Measurements from ENCODE around the gene SH2D3C.
"Not testable (repeated sequence)": the region's sequence is repeated elsewhere in the genome, so short reads cannot be mapped to it uniquely, and the experiment has no call there.

SH2D3C gene

GRCh38 chr9:127768698-127769097 is 9.8 kb downstream of the SH2D3C start:
- Histone ChIP-seq H3K4me1 (ENCODE audit: control insufficient read depth, insufficient read depth, low read length) (peaks cover 5% of the 10 kb centered on the region), H3K36me3 (ENCODE audit: insufficient read depth, low read length) (no peaks in the 10 kb centered on the region), H3K9ac (ENCODE audit: low read depth, low read length) (no peak overlapping the region), H3K4me2 (ENCODE audit: low read length) (no peak overlapping the region), H3K4me3 (ENCODE audit: low read length) (no peak overlapping the region), H3K9me3 (replicated peaks; ENCODE audit: low read length) (no peaks in the 10 kb centered on the region), H3K27me3 (ENCODE audit: control insufficient read depth, insufficient read depth, low read length) (peaks cover 24% of the 10 kb centered on the region)

GRCh38 chr9:127767909-127768331 is 10.5 kb downstream of the SH2D3C start:
- Histone ChIP-seq H3K4me1 (ENCODE audit: control insufficient read depth, insufficient read depth, low read length) (peaks cover 5% of the 10 kb centered on the region), H3K4me2 (ENCODE audit: low read length) (no peak overlapping the region), H3K36me3 (ENCODE audit: insufficient read depth, low read length) (no peaks in the 10 kb centered on the region), H3K9ac (ENCODE audit: low read depth, low read length) (no peak overlapping the region), H3K27me3 (ENCODE audit: control insufficient read depth, insufficient read depth, low read length) (peaks cover 26% of the 10 kb centered on the region), H3K9me3 (replicated peaks; ENCODE audit: low read length) (no peaks in the 10 kb centered on the region), H3K4me3 (ENCODE audit: low read length) (no peak overlapping the region)

DNA sequence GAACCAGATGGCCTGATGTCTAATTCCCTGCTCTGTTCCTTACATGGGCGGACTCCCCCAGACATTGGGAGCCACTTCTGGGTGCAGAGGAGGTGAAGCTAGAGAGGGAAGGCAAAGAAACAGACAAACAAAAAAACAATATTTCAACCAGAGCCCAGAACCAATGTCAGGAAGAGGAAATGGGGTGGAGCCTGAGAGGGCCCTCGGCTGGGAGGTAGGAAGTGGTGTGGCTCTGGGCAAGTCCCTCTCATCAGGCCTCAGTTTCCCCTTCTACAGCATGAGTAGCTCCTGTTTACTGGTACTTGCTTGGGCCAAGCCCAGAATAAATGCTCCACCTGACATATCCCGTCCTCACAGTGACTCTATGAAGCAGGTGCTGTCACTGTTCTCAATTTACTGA is 11.1 kb downstream of the SH2D3C start:
- H3K9me3 ChIP-seq (replicated peaks; ENCODE audit: low read length) = no peaks in the 10 kb centered on the region
- peaks cover 26% of the 10 kb centered on the region for H3K27me3 ChIP-seq (ENCODE audit: control insufficient read depth, insufficient read depth, low read length)
- no peaks in the 10 kb centered on the region for H3K36me3 ChIP-seq (ENCODE audit: insufficient read depth, low read length)
- H3K4me2 ChIP-seq (ENCODE audit: low read length) = no peak overlapping the region
- no peak overlapping the region for H3K9ac ChIP-seq (ENCODE audit: low read depth, low read length)
- H3K4me3 ChIP-seq (ENCODE audit: low read length) = no peak overlapping the region
- peaks cover 5% of the 10 kb centered on the region for H3K4me1 ChIP-seq (ENCODE audit: control insufficient read depth, insufficient read depth, low read length)

- Histone ChIP-seq H3K4me2 (ENCODE audit: low read length) (no peak overlapping the region), H3K9ac (ENCODE audit: low read depth, low read length) (no peak overlapping the region), H3K27me3 (ENCODE audit: control insufficient read depth, insufficient read depth, low read length) (peaks cover 39% of the 10 kb centered on the region), H3K36me3 (ENCODE audit: insufficient read depth, low read length) (no peaks in the 10 kb centered on the region), H3K9me3 (replicated peaks; ENCODE audit: low read length) (no peaks in the 10 kb centered on the region), H3K4me3 (ENCODE audit: low read length) (no peak overlapping the region), H3K4me1 (ENCODE audit: control insufficient read depth, insufficient read depth, low read length) (no peaks in the 10 kb centered on the region)
Observed at GRCh38 chr9:127765418-127765817, 13.0 kb downstream of the SH2D3C start.

DNA sequence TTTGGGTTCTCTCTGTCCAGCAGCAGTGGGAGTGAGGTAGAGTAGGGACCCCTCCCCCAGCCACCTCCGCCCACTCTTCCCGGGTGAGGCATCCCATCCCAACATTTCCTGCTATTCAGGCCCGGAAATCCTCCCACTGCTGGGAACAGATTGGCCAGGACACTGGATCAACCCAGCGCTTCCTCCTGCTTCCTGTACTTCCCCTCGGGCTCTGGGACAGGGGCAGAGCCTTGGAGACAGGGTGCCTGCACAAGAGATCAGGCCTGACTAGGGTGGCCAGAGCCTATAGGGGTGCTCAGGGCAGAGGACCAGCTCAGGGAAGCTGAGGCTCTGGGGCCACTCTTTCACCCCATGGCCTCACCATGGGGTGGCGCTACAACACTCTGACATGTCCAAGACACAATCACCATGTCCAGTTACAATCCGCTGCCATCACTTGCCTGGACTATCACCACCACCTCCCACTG is 14.5 kb downstream of the SH2D3C start:
- H3K4me1 ChIP-seq (ENCODE audit: control insufficient read depth, insufficient read depth, low read length) = no peaks in the 10 kb centered on the region
- H3K27me3 ChIP-seq (ENCODE audit: control insufficient read depth, insufficient read depth, low read length) = peaks cover 38% of the 10 kb centered on the region
- H3K9me3 ChIP-seq (replicated peaks; ENCODE audit: low read length) = no peaks in the 10 kb centered on the region
- no peak overlapping the region for H3K4me2 ChIP-seq (ENCODE audit: low read length)
- H3K9ac ChIP-seq (ENCODE audit: low read depth, low read length) = no peak overlapping the region
- no peak overlapping the region for H3K4me3 ChIP-seq (ENCODE audit: low read length)
- no peaks in the 10 kb centered on the region for H3K36me3 ChIP-seq (ENCODE audit: insufficient read depth, low read length)

- Histone ChIP-seq H3K9ac (ENCODE audit: low read depth, low read length) (no peak overlapping the region), H3K36me3 (ENCODE audit: insufficient read depth, low read length) (no peaks in the 10 kb centered on the region), H3K4me3 (ENCODE audit: low read length) (no peak overlapping the region)
Observed at GRCh38 chr9:127762111-127762676, 16.3 kb downstream of the SH2D3C start.

DNA sequence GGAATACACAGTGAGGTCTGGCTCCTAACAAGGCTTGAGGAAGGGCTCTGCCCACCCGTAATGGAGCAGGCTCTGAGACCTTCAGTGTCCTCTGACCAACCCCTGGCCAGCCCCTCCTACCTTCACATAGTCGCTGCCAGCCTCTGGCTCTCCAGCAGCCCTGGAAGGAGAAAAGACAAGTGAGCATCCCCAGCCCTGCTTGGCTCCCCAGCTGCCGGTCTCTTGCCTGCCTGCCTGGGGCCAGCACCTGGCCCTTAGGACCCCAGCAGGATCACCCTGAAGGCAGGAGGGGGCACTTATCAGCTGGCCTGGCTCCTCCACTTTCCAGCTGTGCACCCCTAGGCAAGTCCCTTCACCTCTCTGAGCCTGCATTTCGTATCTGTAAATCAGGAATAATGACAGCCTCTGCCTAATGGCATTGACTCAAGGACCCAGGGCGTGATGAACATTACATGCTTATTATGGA is 16.9 kb downstream of the SH2D3C start:
- no peak overlapping the region for H3K4me2 ChIP-seq (ENCODE audit: low read length)
- H3K4me3 ChIP-seq (ENCODE audit: low read length) = no peak overlapping the region
- peaks cover 40% of the 10 kb centered on the region for H3K27me3 ChIP-seq (ENCODE audit: control insufficient read depth, insufficient read depth, low read length)
- H3K9me3 ChIP-seq (replicated peaks; ENCODE audit: low read length) = no peaks in the 10 kb centered on the region
- no peak overlapping the region for H3K9ac ChIP-seq (ENCODE audit: low read depth, low read length)
- no peaks in the 10 kb centered on the region for H3K4me1 ChIP-seq (ENCODE audit: control insufficient read depth, insufficient read depth, low read length)
- H3K36me3 ChIP-seq (ENCODE audit: insufficient read depth, low read length) = no peaks in the 10 kb centered on the region

More at GRCh38 chr9:127762111-127762676, 16.3 kb downstream of the SH2D3C start:
- Histone ChIP-seq H3K4me2 (ENCODE audit: low read length) (no peak overlapping the region), H3K4me1 (ENCODE audit: control insufficient read depth, insufficient read depth, low read length) (no peaks in the 10 kb centered on the region), H3K27me3 (ENCODE audit: control insufficient read depth, insufficient read depth, low read length) (peaks cover 40% of the 10 kb centered on the region), H3K9me3 (replicated peaks; ENCODE audit: low read length) (no peaks in the 10 kb centered on the region)

- Histone ChIP-seq H3K4me3 (ENCODE audit: low read length) (no peak overlapping the region), H3K36me3 (ENCODE audit: insufficient read depth, low read length) (no peaks in the 10 kb centered on the region), H3K4me2 (ENCODE audit: low read length) (no peak overlapping the region), H3K9me3 (replicated peaks; ENCODE audit: low read length) (no peaks in the 10 kb centered on the region), H3K27me3 (ENCODE audit: control insufficient read depth, insufficient read depth, low read length) (peaks cover 42% of the 10 kb centered on the region), H3K9ac (ENCODE audit: low read depth, low read length) (no peak overlapping the region), H3K4me1 (ENCODE audit: control insufficient read depth, insufficient read depth, low read length) (no peaks in the 10 kb centered on the region)
Observed at GRCh38 chr9:127761061-127761460, 17.4 kb downstream of the SH2D3C start.

- Histone ChIP-seq H3K36me3 (ENCODE audit: insufficient read depth, low read length) (no peaks in the 10 kb centered on the region), H3K9ac (ENCODE audit: low read depth, low read length) (no peak overlapping the region), H3K27me3 (ENCODE audit: control insufficient read depth, insufficient read depth, low read length) (peaks cover 55% of the 10 kb centered on the region)
Observed at GRCh38 chr9:127758843-127759242, 19.6 kb downstream of the SH2D3C start.

GRCh38 chr9:127756776-127757175 is 21.7 kb downstream of the SH2D3C start:
- peaks cover 60% of the 10 kb centered on the region for H3K27me3 ChIP-seq (ENCODE audit: control insufficient read depth, insufficient read depth, low read length)
- not testable (repeated sequence) for H3K4me2 ChIP-seq (ENCODE audit: low read length); H3K9me3 ChIP-seq (replicated peaks; ENCODE audit: low read length); H3K4me1 ChIP-seq (ENCODE audit: control insufficient read depth, insufficient read depth, low read length); H3K4me3 ChIP-seq (ENCODE audit: low read length); H3K36me3 ChIP-seq (ENCODE audit: insufficient read depth, low read length); H3K9ac ChIP-seq (ENCODE audit: low read depth, low read length)

More at GRCh38 chr9:127758843-127759242, 19.6 kb downstream of the SH2D3C start:
- no peak overlapping the region for H3K4me2 ChIP-seq (ENCODE audit: low read length)
- H3K4me1 ChIP-seq (ENCODE audit: control insufficient read depth, insufficient read depth, low read length) = no peaks in the 10 kb centered on the region
- H3K4me3 ChIP-seq (ENCODE audit: low read length) = no peak overlapping the region
- no peaks in the 10 kb centered on the region for H3K9me3 ChIP-seq (replicated peaks; ENCODE audit: low read length)

DNA sequence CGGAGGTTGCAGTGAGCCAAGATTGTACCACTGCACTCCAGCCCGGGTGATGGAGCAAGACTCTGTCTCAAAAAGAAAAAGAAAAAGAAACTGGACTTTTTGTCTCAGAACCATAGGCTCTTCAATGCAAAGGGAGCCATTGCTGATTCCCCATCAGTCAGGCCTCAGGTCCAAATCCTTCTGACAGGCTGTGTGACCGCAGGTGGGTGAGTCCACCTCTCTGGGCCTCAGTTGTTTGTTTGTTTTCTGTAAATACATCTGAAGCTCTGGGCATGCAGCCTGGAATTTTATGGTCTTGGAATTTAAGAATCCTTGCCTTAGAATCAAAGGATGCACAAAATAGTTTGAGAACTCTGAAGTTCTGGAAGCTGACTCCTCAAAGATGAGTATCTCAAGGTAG is 22.2 kb downstream of the SH2D3C start:
- Histone ChIP-seq H3K4me2 (ENCODE audit: low read length) (no peak overlapping the region), H3K4me3 (ENCODE audit: low read length) (no peak overlapping the region), H3K4me1 (ENCODE audit: control insufficient read depth, insufficient read depth, low read length) (no peaks in the 10 kb centered on the region), H3K9me3 (replicated peaks; ENCODE audit: low read length) (no peaks in the 10 kb centered on the region), H3K27me3 (ENCODE audit: control insufficient read depth, insufficient read depth, low read length) (peaks cover 60% of the 10 kb centered on the region), H3K36me3 (ENCODE audit: insufficient read depth, low read length) (no peaks in the 10 kb centered on the region), H3K9ac (ENCODE audit: low read depth, low read length) (no peak overlapping the region)
